Measurements from ENCODE around the gene UBE2E1. TPM values are rescaled to one million over a fixed set of nuclear protein-coding genes. Genes with fewer than 3 reads are reported as not detected.

Gene UBE2E1
- total RNA-seq, 3 donors from 2014 or later (not counting 1 experiment from before 2014, with no cell fraction given): 80.0 to 89.5 (median 86.9) TPM

DNA sequence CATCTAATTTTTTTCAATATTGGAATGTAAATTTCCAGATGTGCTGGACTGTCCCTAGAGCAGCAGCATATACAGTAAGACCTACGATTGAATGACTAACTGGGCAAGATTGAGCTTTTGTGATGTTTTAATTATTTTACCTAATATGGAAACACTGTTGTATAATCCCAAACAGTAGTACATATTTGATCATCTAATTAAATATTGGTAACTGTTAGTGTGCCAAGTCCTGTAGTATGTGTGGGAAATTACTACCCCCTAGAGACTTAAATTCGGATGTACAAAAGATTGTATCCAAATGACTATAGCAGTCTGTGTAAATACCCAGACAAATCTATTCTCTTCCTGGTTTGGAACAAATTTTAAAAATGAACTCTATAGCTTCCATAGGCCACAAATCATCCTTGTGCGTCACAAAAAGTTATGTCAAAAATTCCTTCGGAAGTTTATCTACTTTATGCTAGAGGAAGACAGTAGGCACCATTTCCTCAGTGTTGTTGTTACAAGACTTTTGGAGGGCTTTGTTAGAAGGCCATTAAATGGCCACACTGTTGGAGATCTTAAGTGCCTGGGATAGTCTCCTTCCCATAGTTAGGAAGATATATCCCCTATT lies 69.5 kb downstream of the UBE2E1 start:
- H3K27ac Mint-ChIP-seq: no peak overlapping the region
- ATAC-seq: no peak
- no peaks in the 10 kb centered on the region for H3K27me3 ChIP-seq (ENCODE audit: control insufficient read depth, insufficient read depth, low read length)
- TF ChIP-seq, protein P1, sequence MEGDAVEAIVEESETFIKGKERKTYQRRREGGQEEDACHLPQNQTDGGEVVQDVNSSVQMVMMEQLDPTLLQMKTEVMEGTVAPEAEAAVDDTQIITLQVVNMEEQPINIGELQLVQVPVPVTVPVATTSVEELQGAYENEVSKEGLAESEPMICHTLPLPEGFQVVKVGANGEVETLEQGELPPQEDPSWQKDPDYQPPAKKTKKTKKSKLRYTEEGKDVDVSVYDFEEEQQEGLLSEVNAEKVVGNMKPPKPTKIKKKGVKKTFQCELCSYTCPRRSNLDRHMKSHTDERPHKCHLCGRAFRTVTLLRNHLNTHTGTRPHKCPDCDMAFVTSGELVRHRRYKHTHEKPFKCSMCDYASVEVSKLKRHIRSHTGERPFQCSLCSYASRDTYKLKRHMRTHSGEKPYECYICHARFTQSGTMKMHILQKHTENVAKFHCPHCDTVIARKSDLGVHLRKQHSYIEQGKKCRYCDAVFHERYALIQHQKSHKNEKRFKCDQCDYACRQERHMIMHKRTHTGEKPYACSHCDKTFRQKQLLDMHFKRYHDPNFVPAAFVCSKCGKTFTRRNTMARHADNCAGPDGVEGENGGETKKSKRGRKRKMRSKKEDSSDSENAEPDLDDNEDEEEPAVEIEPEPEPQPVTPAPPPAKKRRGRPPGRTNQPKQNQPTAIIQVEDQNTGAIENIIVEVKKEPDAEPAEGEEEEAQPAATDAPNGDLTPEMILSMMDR (IDR thresholded peaks at IDR 0.05): no peak
- H3K36me3 ChIP-seq (ENCODE audit: control insufficient read depth, insufficient read depth, low read length): no peaks in the 10 kb centered on the region
- no peaks in the 10 kb centered on the region for H3K9me3 Mint-ChIP-seq
- peaks cover 33 to 40% of the 10 kb centered on the region in 2 donors for H3K4me1 Mint-ChIP-seq
- H3K27ac ChIP-seq (ENCODE audit: low read length): no peak overlapping the region
- 96% methylated on average over 3 of the region's 4 CpGs for WGBS (ENCODE audit: insufficient coverage)
- no peaks in the 10 kb centered on the region for H3K4me1 ChIP-seq (ENCODE audit: control insufficient read depth, insufficient read depth, low read length)
- no peak overlapping the region for H3K4me3 Mint-ChIP-seq
- no peak overlapping the region for H3K4me3 ChIP-seq (ENCODE audit: low read length)
- DNase-seq: no peak
- H3K36me3 Mint-ChIP-seq: no peaks in the 10 kb centered on the region
- intact Hi-C loops (cut with micrococcal nuclease): no loop called here
- H3K9me3 ChIP-seq (ENCODE audit: control insufficient read depth, insufficient read depth, low read length): no peaks in the 10 kb centered on the region
- no peaks in the 10 kb centered on the region for H3K27me3 Mint-ChIP-seq (ENCODE audit: low read depth in 2 of 2)

GRCh38 chr3:23876923-23877322 lies 71.2 kb downstream of the UBE2E1 start:
- H3K9me3 ChIP-seq (ENCODE audit: control insufficient read depth, insufficient read depth, low read length): no peaks in the 10 kb centered on the region
- Mint-ChIP-seq H3K4me1 (peaks cover 48 to 57% of the 10 kb centered on the region in 2 donors), H3K27me3 (ENCODE audit: low read depth in 2 of 2) (no peaks in the 10 kb centered on the region), H3K9me3 (no peaks in the 10 kb centered on the region), H3K4me3 (no peak overlapping the region), H3K27ac (no peak overlapping the region), H3K36me3 (no peaks in the 10 kb centered on the region)
- no peak overlapping the region for H3K27ac ChIP-seq (ENCODE audit: low read length)
- DNase-seq (no peak), ATAC-seq (no peak)
- no peaks in the 10 kb centered on the region for H3K4me1 ChIP-seq (ENCODE audit: control insufficient read depth, insufficient read depth, low read length)
- TF ChIP-seq, protein P1 (IDR thresholded peaks at IDR 0.05): no peak
- H3K36me3 ChIP-seq (ENCODE audit: control insufficient read depth, insufficient read depth, low read length): no peaks in the 10 kb centered on the region
- no peaks in the 10 kb centered on the region for H3K27me3 ChIP-seq (ENCODE audit: control insufficient read depth, insufficient read depth, low read length)
- WGBS (ENCODE audit: insufficient coverage): 94% methylated on average over 2 of the region's 2 CpGs
- intact Hi-C loops (cut with micrococcal nuclease): no loop called here
- H3K4me3 ChIP-seq (ENCODE audit: low read length): no peak overlapping the region

GRCh38 chr3:23877329-23877980 lies 71.7 kb downstream of the UBE2E1 start:
- H3K27ac Mint-ChIP-seq: no peak overlapping the region
- TF ChIP-seq, protein P1 (IDR thresholded peaks at IDR 0.05): no peak
- no peaks in the 10 kb centered on the region for H3K36me3 Mint-ChIP-seq
- no peaks in the 10 kb centered on the region for H3K9me3 ChIP-seq (ENCODE audit: control insufficient read depth, insufficient read depth, low read length)
- peaks cover 52 to 61% of the 10 kb centered on the region in 2 donors for H3K4me1 Mint-ChIP-seq
- no peaks in the 10 kb centered on the region for H3K9me3 Mint-ChIP-seq
- no peaks in the 10 kb centered on the region for H3K36me3 ChIP-seq (ENCODE audit: control insufficient read depth, insufficient read depth, low read length)
- no peaks in the 10 kb centered on the region for H3K4me1 ChIP-seq (ENCODE audit: control insufficient read depth, insufficient read depth, low read length)
- WGBS (ENCODE audit: insufficient coverage): 86% methylated on average over 5 of the region's 5 CpGs
- no peaks in the 10 kb centered on the region for H3K27me3 Mint-ChIP-seq (ENCODE audit: low read depth in 2 of 2)
- ATAC-seq (no peak), DNase-seq (no peak)
- no peaks in the 10 kb centered on the region for H3K27me3 ChIP-seq (ENCODE audit: control insufficient read depth, insufficient read depth, low read length)
- intact Hi-C loops (cut with micrococcal nuclease): no loop called here
- no peak overlapping the region for H3K27ac ChIP-seq (ENCODE audit: low read length)
- no peak overlapping the region for H3K4me3 Mint-ChIP-seq
- H3K4me3 ChIP-seq (ENCODE audit: low read length): no peak overlapping the region

Measured in natural killer cell (primary cell).